ENCODE measurements around the gene RBFOX2. TPM values are rescaled to one million over a fixed set of nuclear protein-coding genes. Genes with fewer than 3 reads are reported as not detected.

Gene RBFOX2
- total and polyA plus RNA-seq, 12 donors = 15.7 to 86.6 (median 69.8) TPM

DNA sequence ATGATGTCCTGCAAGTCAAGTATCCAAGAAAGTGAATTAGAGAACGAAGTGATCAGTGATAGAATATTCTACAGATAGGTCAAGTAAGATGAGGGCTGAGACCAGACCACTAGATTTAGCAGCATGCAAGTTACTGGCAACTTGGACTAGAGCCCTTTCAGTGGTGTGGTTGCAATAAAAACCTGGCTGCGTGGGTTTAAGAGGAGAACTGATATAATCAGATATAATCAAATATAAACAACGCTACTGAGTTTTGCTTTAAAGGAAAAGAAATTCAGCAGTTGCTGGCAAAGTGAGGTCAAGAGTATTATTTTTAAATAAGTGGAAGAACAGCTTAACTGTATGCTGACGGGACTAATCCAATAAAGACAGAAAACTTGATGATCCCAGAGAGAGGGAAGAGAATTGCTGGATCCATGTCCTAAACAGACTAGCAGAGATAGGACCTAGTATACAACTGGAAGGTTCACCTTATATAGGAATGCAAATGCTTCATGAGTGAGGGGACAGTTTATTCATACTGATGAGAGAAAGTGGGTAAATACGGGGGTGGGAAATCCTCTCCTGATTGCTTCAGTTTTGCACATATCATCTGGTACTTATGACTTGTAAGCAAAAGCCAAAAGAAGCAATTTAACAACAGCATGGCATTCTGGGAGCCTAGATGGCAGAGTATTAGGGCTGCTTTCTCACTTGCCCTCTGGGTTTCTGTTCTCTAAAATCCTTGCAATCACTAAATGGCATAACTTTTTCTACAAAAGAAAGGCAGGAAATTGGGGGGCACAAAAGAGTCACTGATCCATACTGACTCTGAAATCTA, 146.2 kb downstream of the RBFOX2 start:
- no peak for DNase-seq
- WGBS, 4 donors = 55 to 66% (median 64%) methylated on average over 5 of the region's 5 CpGs
- intact Hi-C loops (cut with DNase I) = no loop called here
- Histone ChIP-seq H3K4me3 (no peak overlapping the region), H3K27ac (peak overlapping the region in 2 of 5 donors; percentile 10 to 49), H3K4me1 (replicated peaks in 1 of 2) (peaks cover 0 to 14% of the 10 kb centered on the region in 2 donors), H3K27me3 (no peaks in the 10 kb centered on the region), H3K36me3 (replicated peaks in 1 of 2) (no peaks in the 10 kb centered on the region), H3K9me3 (replicated peaks in 1 of 3) (no peaks in the 10 kb centered on the region)
- TF ChIP-seq POLR2A (IDR thresholded peaks at IDR 0.05) = no peak
- TF ChIP-seq, protein P1, sequence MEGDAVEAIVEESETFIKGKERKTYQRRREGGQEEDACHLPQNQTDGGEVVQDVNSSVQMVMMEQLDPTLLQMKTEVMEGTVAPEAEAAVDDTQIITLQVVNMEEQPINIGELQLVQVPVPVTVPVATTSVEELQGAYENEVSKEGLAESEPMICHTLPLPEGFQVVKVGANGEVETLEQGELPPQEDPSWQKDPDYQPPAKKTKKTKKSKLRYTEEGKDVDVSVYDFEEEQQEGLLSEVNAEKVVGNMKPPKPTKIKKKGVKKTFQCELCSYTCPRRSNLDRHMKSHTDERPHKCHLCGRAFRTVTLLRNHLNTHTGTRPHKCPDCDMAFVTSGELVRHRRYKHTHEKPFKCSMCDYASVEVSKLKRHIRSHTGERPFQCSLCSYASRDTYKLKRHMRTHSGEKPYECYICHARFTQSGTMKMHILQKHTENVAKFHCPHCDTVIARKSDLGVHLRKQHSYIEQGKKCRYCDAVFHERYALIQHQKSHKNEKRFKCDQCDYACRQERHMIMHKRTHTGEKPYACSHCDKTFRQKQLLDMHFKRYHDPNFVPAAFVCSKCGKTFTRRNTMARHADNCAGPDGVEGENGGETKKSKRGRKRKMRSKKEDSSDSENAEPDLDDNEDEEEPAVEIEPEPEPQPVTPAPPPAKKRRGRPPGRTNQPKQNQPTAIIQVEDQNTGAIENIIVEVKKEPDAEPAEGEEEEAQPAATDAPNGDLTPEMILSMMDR (IDR thresholded peaks at IDR 0.05) = no peak

DNA sequence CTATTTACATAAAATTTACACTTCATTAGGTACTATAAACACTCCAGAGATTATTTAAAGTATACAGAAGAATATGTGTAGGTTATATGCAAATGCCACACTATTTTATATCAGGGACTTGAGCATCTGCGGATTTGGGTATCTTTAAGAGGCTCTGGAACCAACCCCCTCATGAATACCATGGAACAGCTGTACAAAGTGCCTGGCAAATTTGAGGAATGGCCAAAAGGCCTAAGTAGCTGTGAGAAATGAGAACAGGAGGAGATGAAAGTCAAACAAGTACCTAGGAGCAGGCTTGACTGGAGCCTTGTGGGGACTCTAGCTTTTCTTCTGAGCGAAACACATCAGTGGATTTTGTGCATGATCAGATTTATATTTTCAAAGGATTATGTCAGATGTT, 149.3 kb downstream of the RBFOX2 start:
- no peaks in the 10 kb centered on the region for H3K27me3 ChIP-seq
- H3K4me1 ChIP-seq (replicated peaks in 1 of 2) = peaks cover 0 to 19% of the 10 kb centered on the region in 2 donors
- H3K36me3 ChIP-seq (replicated peaks in 1 of 2) = no peaks in the 10 kb centered on the region
- no peak overlapping the region for H3K4me3 ChIP-seq
- DNase-seq = no peak
- H3K9me3 ChIP-seq (replicated peaks in 1 of 3) = no peaks in the 10 kb centered on the region
- no peak overlapping the region for H3K27ac ChIP-seq
- WGBS, 4 donors = 95 to 97% (median 96%) methylated on average over 2 of the region's 2 CpGs
- no peak for TF ChIP-seq POLR2A (IDR thresholded peaks at IDR 0.05)
- TF ChIP-seq, protein P1 (IDR thresholded peaks at IDR 0.05) = no peak
- intact Hi-C loops (cut with DNase I) = no loop called here

DNA sequence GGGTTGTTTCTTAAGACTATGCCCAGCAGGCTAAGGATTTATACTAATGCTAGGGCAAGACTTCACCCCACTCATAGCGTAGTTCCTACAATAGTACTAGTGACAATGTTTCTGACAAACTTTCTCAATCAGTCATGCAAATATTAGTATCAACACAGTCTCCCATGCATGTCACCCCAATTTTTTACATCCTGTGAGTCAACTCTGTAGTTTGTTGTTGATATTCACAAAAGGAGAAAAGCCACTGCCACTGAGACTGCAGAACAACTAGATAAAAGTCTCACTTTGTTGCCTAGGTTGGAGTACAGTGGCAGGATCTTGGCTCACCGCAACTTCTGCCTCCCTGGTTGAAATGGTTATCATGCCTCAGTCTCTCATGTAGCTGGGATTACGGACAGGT, 155.2 kb downstream of the RBFOX2 start:
- Histone ChIP-seq H3K27ac (no peak overlapping the region), H3K4me3 (no peak overlapping the region), H3K27me3 (no peaks in the 10 kb centered on the region), H3K9me3 (replicated peaks in 1 of 3) (no peaks in the 10 kb centered on the region), H3K36me3 (replicated peaks in 1 of 2) (no peaks in the 10 kb centered on the region), H3K4me1 (replicated peaks in 1 of 2) (peaks cover 0 to 9% of the 10 kb centered on the region in 2 donors)
- TF ChIP-seq, protein P1 (IDR thresholded peaks at IDR 0.05) = no peak
- no peak for TF ChIP-seq POLR2A (IDR thresholded peaks at IDR 0.05)
- WGBS, 4 donors = 95 to 98% (median 97%) methylated on average over 3 of the region's 3 CpGs
- no peak for DNase-seq
- intact Hi-C loops (cut with DNase I) = no loop called here

DNA sequence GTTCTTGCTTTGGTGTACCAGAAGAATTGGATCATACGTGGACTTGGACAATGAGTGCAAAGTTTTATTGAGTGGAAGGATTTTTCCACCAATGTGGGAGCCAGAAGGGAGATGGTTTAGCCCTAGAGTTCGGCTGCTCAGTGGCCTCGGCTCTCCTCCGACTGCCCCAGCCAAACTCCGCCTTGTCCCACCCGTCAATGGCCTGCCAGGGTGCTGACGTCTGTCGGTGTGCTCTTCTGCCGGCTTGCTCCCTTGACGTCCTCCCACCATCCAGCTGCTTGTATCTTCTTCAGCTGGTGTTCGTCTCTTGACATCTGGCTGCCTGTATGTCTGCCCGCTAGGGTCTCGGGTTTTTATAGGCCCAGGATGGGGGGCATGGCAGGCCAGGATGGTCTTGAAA, 156.2 kb downstream of the RBFOX2 start:
- intact Hi-C loops (cut with DNase I) = no loop called here
- Histone ChIP-seq H3K27me3 (no peaks in the 10 kb centered on the region), H3K4me3 (no peak overlapping the region), H3K4me1 (replicated peaks in 1 of 2) (peaks cover 0 to 9% of the 10 kb centered on the region in 2 donors), H3K9me3 (replicated peaks in 1 of 3) (no peaks in the 10 kb centered on the region), H3K27ac (no peak overlapping the region), H3K36me3 (replicated peaks in 1 of 2) (no peaks in the 10 kb centered on the region)
- no peak for DNase-seq
- TF ChIP-seq POLR2A (IDR thresholded peaks at IDR 0.05) = no peak
- TF ChIP-seq, protein P1 (IDR thresholded peaks at IDR 0.05) = no peak
- 90 to 93% (median 91%) methylated on average over 9 to 13 of the region's 13 CpGs for WGBS, 4 donors

Measured in adrenal gland (tissue), 12 donors.